ENCODE results near the gene TRPV4. TPM values are rescaled to one million over a fixed set of nuclear protein-coding genes. Genes with fewer than 3 reads are reported as not detected.

The TRPV4 gene
- polyA plus RNA-seq, 1 donor from 2014 or later, result not detected

- H3K27ac ChIP-seq (ENCODE audit: low read length), result no peak overlapping the region
- no peak overlapping the region for H3K4me3 ChIP-seq (ENCODE audit: low read length)
- peaks cover 3% of the 10 kb centered on the region for H3K36me3 ChIP-seq (ENCODE audit: insufficient read depth, low read length)
Measured at GRCh38 chr12:109858764-109859163, 25.6 kb upstream of the TRPV4 start.

GRCh38 chr12:109857715-109858114 is 24.5 kb upstream of the TRPV4 start:
- Histone ChIP-seq H4K20me1 (ENCODE audit: insufficient read depth) (no peaks in the 10 kb centered on the region), H3K36me3 (ENCODE audit: insufficient read depth, low read length) (peaks cover 3% of the 10 kb centered on the region), H3K4me3 (ENCODE audit: low read length) (no peak overlapping the region), H3K9me3 (ENCODE audit: low read length) (no peaks in the 10 kb centered on the region), H2AFZ (ENCODE audit: low read depth, low read length) (no peak overlapping the region), H3K4me2 (ENCODE audit: low read length) (no peak overlapping the region), H3K9me2 (ENCODE audit: insufficient read depth, low read length) (no peaks in the 10 kb centered on the region), H3K27ac (ENCODE audit: low read length) (no peak overlapping the region), H3K27me3 (ENCODE audit: insufficient read depth, low read depth, low read length) (no peaks in the 10 kb centered on the region), H3K9ac (ENCODE audit: low read length) (no peak overlapping the region), H3K79me2 (replicated peaks; ENCODE audit: insufficient read depth, low read length) (no peaks in the 10 kb centered on the region), H3F3A (ENCODE audit: insufficient read depth, low read length, poor library complexity, severe bottlenecking) (no peaks in the 10 kb centered on the region)
- TF ChIP-seq MXI1 (conservative IDR thresholded peaks at IDR 0.05; ENCODE audit: poor library complexity, severe bottlenecking), result no peak
- TF ChIP-seq TAF1 (IDR thresholded peaks at IDR 0.05; ENCODE audit: low read depth), result no peak
- TF ChIP-seq CTCF (IDR thresholded peaks at IDR 0.05; ENCODE audit: poor library complexity, severe bottlenecking), result no peak
- no peak for TF ChIP-seq EP300 (conservative IDR thresholded peaks at IDR 0.05; ENCODE audit: poor library complexity, severe bottlenecking)
- no peak for TF ChIP-seq POLR2AphosphoS5 (IDR thresholded peaks at IDR 0.05)
- no peak for TF ChIP-seq RAD21 (conservative IDR thresholded peaks at IDR 0.05)
- no peak for TF ChIP-seq EZH2 (IDR thresholded peaks at IDR 0.05; ENCODE audit: borderline replicate concordance, insufficient read depth, low read length, poor library complexity, severe bottlenecking)
- TF ChIP-seq REST (IDR thresholded peaks at IDR 0.05; ENCODE audit: borderline replicate concordance), result no peak
- no peak for TF ChIP-seq SMC3 (conservative IDR thresholded peaks at IDR 0.05; ENCODE audit: poor library complexity)

More at GRCh38 chr12:109858764-109859163, 25.6 kb upstream of the TRPV4 start:
- no peaks in the 10 kb centered on the region for H3K9me2 ChIP-seq (ENCODE audit: insufficient read depth, low read length)
- no peaks in the 10 kb centered on the region for H3K27me3 ChIP-seq (ENCODE audit: insufficient read depth, low read depth, low read length)
- no peak overlapping the region for H3K4me2 ChIP-seq (ENCODE audit: low read length)
- no peak overlapping the region for H2AFZ ChIP-seq (ENCODE audit: low read depth, low read length)
- TF ChIP-seq SMC3 (conservative IDR thresholded peaks at IDR 0.05; ENCODE audit: poor library complexity) (no peak), EZH2 (IDR thresholded peaks at IDR 0.05; ENCODE audit: borderline replicate concordance, insufficient read depth, low read length, poor library complexity, severe bottlenecking) (no peak), POLR2AphosphoS5 (IDR thresholded peaks at IDR 0.05) (no peak)
- no peak overlapping the region for H3K9ac ChIP-seq (ENCODE audit: low read length)
- no peaks in the 10 kb centered on the region for H3K79me2 ChIP-seq (replicated peaks; ENCODE audit: insufficient read depth, low read length)
- H3K9me3 ChIP-seq (ENCODE audit: low read length), result no peaks in the 10 kb centered on the region
- no peaks in the 10 kb centered on the region for H4K20me1 ChIP-seq (ENCODE audit: insufficient read depth)
- no peaks in the 10 kb centered on the region for H3F3A ChIP-seq (ENCODE audit: insufficient read depth, low read length, poor library complexity, severe bottlenecking)
